HCT116 (cell line): ENCODE measurements around the gene KIN.

Experiments used
- EZH2 ChIP-seq: fragments of 200-600 bp; sonication (generic); IDR thresholded peaks from 2 replicates; pipeline ENCODE4 v1.6.1; 2017; ENCODE audit warnings: antibody characterized with exemption, mixed run types
- EZH2phosphoT487 ChIP-seq: fragments of 200-600 bp; IDR thresholded peaks from 2 replicates; pipeline ENCODE4 v1.6.1; 2018; ENCODE audit warnings: antibody characterized with exemption, borderline replicate concordance
- POLR2A ChIP-seq: IDR thresholded peaks from 2 replicates; pipeline ENCODE4 v1.7.0; 2011; ENCODE audit warnings: borderline replicate concordance; ENCODE audit not compliant: insufficient read depth, insufficient read length; ENCODE audit errors: extremely low read depth
- POLR2AphosphoS5 ChIP-seq: IDR thresholded peaks from 2 replicates; pipeline ENCODE4 v1.6.1; 2011; ENCODE audit warnings: mild to moderate bottlenecking, low read depth, low read length, moderate library complexity
- RAD21 ChIP-seq: IDR thresholded peaks from 2 replicates; pipeline ENCODE4 v1.6.1; 2012; ENCODE audit warnings: low read depth, mild to moderate bottlenecking
- SIN3A ChIP-seq: IDR thresholded peaks from 2 replicates; pipeline ENCODE4 v1.6.1; 2012; ENCODE audit warnings: low read depth
- SRF ChIP-seq: IDR thresholded peaks from 2 replicates; pipeline ENCODE4 v1.6.1; 2012; ENCODE audit warnings: low read depth
- ZNF274 ChIP-seq: fragments of 200-500 bp; sonication (Bioruptor generic); IDR thresholded peaks from 2 replicates; pipeline ENCODE4 v1.6.1; 2014; ENCODE audit warnings: mild to moderate bottlenecking, low read depth, low read length, inconsistent platforms
- TF ChIP-seq, protein P1 (sequence below): IDR thresholded peaks from 2 replicates; pipeline ENCODE4 v1.6.1; 2012
- TF ChIP-seq, protein P2 (sequence below), 3 experiments: fragments of 200-600 bp in 1 of 3; sonication (generic) in 1 of 3; IDR thresholded peaks in 2 of 3; conservative IDR thresholded peaks in 1 of 3; 2 replicates each; pipeline ENCODE4 v1.5.1; 2012 to 2017; ENCODE audit warnings: low read depth in 2 of 3, low read length in 2 of 3, antibody characterized with exemption in 1 of 3, borderline replicate concordance in 1 of 3, control low read depth in 1 of 3, mild to moderate bottlenecking in 1 of 3, mixed read lengths in 1 of 3, mixed run types in 1 of 3, moderate library complexity in 1 of 3; ENCODE audit not compliant: insufficient read depth in 1 of 3
- TF ChIP-seq, protein P3 (sequence below): IDR thresholded peaks from 2 replicates; pipeline ENCODE4 v1.6.1; 2012; ENCODE audit warnings: low read depth
- TF ChIP-seq, protein P4 (sequence below): IDR thresholded peaks from 2 replicates; pipeline ENCODE4 v1.6.1; 2012
- TF ChIP-seq, protein P5 (sequence below): IDR thresholded peaks from 2 replicates; pipeline ENCODE4 v1.6.1; 2011; ENCODE audit warnings: mild to moderate bottlenecking, low read length, moderate library complexity; ENCODE audit not compliant: insufficient replicate concordance; ENCODE audit errors: extremely low read depth

DNA sequence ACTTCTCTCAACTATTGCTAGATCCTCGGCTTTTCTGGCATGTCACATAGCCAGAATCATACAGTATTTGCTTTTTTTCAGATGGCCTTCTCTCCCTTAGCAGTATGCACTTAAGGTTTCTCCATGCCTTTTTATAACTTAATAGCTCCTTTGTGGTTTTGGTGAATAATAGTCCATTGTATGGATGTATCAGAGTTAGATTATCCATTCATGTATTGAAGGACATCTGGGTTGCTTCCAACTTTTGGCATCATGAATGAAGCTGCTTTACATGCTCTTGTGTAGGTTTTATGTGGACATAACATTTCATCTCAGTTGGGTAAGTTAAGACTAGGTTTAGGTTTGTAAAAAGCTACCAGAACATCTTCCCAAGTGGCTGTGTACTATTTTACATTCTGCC lies 4.7 kb upstream of the KIN start:
- TF ChIP-seq, protein P1, sequence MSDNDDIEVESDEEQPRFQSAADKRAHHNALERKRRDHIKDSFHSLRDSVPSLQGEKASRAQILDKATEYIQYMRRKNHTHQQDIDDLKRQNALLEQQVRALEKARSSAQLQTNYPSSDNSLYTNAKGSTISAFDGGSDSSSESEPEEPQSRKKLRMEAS, result no peak
- TF ChIP-seq, protein P2, sequence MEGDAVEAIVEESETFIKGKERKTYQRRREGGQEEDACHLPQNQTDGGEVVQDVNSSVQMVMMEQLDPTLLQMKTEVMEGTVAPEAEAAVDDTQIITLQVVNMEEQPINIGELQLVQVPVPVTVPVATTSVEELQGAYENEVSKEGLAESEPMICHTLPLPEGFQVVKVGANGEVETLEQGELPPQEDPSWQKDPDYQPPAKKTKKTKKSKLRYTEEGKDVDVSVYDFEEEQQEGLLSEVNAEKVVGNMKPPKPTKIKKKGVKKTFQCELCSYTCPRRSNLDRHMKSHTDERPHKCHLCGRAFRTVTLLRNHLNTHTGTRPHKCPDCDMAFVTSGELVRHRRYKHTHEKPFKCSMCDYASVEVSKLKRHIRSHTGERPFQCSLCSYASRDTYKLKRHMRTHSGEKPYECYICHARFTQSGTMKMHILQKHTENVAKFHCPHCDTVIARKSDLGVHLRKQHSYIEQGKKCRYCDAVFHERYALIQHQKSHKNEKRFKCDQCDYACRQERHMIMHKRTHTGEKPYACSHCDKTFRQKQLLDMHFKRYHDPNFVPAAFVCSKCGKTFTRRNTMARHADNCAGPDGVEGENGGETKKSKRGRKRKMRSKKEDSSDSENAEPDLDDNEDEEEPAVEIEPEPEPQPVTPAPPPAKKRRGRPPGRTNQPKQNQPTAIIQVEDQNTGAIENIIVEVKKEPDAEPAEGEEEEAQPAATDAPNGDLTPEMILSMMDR (IDR thresholded peaks at IDR 0.05 in 2 of 3, conservative IDR thresholded peaks at IDR 0.05 in 1 of 3; ENCODE audit: borderline replicate concordance in 1 of 3, insufficient read depth in 1 of 3, low read depth in 2 of 3, low read length in 2 of 3), result no peak
- TF ChIP-seq, protein P3, sequence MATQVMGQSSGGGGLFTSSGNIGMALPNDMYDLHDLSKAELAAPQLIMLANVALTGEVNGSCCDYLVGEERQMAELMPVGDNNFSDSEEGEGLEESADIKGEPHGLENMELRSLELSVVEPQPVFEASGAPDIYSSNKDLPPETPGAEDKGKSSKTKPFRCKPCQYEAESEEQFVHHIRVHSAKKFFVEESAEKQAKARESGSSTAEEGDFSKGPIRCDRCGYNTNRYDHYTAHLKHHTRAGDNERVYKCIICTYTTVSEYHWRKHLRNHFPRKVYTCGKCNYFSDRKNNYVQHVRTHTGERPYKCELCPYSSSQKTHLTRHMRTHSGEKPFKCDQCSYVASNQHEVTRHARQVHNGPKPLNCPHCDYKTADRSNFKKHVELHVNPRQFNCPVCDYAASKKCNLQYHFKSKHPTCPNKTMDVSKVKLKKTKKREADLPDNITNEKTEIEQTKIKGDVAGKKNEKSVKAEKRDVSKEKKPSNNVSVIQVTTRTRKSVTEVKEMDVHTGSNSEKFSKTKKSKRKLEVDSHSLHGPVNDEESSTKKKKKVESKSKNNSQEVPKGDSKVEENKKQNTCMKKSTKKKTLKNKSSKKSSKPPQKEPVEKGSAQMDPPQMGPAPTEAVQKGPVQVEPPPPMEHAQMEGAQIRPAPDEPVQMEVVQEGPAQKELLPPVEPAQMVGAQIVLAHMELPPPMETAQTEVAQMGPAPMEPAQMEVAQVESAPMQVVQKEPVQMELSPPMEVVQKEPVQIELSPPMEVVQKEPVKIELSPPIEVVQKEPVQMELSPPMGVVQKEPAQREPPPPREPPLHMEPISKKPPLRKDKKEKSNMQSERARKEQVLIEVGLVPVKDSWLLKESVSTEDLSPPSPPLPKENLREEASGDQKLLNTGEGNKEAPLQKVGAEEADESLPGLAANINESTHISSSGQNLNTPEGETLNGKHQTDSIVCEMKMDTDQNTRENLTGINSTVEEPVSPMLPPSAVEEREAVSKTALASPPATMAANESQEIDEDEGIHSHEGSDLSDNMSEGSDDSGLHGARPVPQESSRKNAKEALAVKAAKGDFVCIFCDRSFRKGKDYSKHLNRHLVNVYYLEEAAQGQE, result no peak
- TF ChIP-seq POLR2A (no peak), SRF (no peak), EZH2 (no peak), ZNF274 (no peak), SIN3A (no peak), RAD21 (no peak), POLR2AphosphoS5 (no peak), EZH2phosphoT487 (no peak)
- TF ChIP-seq, protein P4, sequence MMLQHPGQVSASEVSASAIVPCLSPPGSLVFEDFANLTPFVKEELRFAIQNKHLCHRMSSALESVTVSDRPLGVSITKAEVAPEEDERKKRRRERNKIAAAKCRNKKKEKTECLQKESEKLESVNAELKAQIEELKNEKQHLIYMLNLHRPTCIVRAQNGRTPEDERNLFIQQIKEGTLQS, result no peak
- TF ChIP-seq, protein P5, sequence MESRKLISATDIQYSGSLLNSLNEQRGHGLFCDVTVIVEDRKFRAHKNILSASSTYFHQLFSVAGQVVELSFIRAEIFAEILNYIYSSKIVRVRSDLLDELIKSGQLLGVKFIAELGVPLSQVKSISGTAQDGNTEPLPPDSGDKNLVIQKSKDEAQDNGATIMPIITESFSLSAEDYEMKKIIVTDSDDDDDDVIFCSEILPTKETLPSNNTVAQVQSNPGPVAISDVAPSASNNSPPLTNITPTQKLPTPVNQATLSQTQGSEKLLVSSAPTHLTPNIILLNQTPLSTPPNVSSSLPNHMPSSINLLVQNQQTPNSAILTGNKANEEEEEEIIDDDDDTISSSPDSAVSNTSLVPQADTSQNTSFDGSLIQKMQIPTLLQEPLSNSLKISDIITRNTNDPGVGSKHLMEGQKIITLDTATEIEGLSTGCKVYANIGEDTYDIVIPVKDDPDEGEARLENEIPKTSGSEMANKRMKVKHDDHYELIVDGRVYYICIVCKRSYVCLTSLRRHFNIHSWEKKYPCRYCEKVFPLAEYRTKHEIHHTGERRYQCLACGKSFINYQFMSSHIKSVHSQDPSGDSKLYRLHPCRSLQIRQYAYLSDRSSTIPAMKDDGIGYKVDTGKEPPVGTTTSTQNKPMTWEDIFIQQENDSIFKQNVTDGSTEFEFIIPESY, result no peak
